GM21528 (cell line): ENCODE data around the gene PTPA.

Experiments used
- ATAC-seq: cut with Tn5 transposase; IDR thresholded peaks from one replicate; pipeline ENCODE4 v1.9.1; 2021; ENCODE audit warnings: mild to moderate bottlenecking, moderate library complexity; ENCODE audit not compliant: unreplicated experiment, low FRiP score

PTPA gene

GRCh38 chr9:129081388-129081904 lies 29.8 kb upstream of the PTPA start:
- ATAC-seq = no peak

GRCh38 chr9:129084087-129084486 lies 27.1 kb upstream of the PTPA start:
- ATAC-seq = no peak

- no peak for ATAC-seq
These were observed 22.0 kb upstream of the PTPA start for GRCh38 chr9:129089246-129089645.

GRCh38 chr9:129093602-129094386 lies 17.4 kb upstream of the PTPA start:
- no peak for ATAC-seq

- no peak for ATAC-seq
These were observed 16.6 kb upstream of the PTPA start for GRCh38 chr9:129094387-129095169.

- no peak for ATAC-seq
These were observed 16.0 kb upstream of the PTPA start for GRCh38 chr9:129095170-129095667.

GRCh38 chr9:129095908-129096307 lies 15.3 kb upstream of the PTPA start:
- ATAC-seq = no peak

- ATAC-seq = no peak
These were observed 13.4 kb upstream of the PTPA start for GRCh38 chr9:129097671-129098306.

- no peak for ATAC-seq
These were observed 12.9 kb upstream of the PTPA start for GRCh38 chr9:129098328-129098727.

GRCh38 chr9:129100383-129101169 lies 10.6 kb upstream of the PTPA start:
- ATAC-seq = no peak

GRCh38 chr9:129101279-129101678 lies 9.9 kb upstream of the PTPA start:
- no peak for ATAC-seq

- ATAC-seq = no peak
These were observed 9.1 kb upstream of the PTPA start for GRCh38 chr9:129102095-129102525.

GRCh38 chr9:129102791-129103594 lies 8.2 kb upstream of the PTPA start:
- ATAC-seq = no peak

GRCh38 chr9:129103595-129103965 lies 7.6 kb upstream of the PTPA start:
- no peak for ATAC-seq

GRCh38 chr9:129104051-129104450 lies 7.2 kb upstream of the PTPA start:
- no peak for ATAC-seq

- ATAC-seq = no peak
These were observed 5.1 kb upstream of the PTPA start for GRCh38 chr9:129105857-129106694.

GRCh38 chr9:129107651-129108050 lies 3.6 kb upstream of the PTPA start:
- ATAC-seq = no peak

GRCh38 chr9:129108083-129108804 lies 3.0 kb upstream of the PTPA start:
- no peak for ATAC-seq
